T-cell (primary cell): ENCODE data around the gene CARMIL3. TPM values are rescaled to one million over a fixed set of nuclear protein-coding genes. Genes with fewer than 3 reads are reported as not detected.

ENCODE experiments used
- ATAC-seq, 4 experiments: fragments of 200-7000 bp in 3 of 4; fragments of 150-1000 bp in 1 of 4; cut with Tn5 transposase; replicated peaks in 1 of 4; 1 replicate in 3 of 4; 2 replicates in 1 of 4; pipeline ENCODE4 v1.10.0; 2021; ENCODE audit warnings: moderate library complexity in 3 of 4, mild to moderate bottlenecking in 2 of 4, moderate number of reproducible peaks in 1 of 4
- CTCF ChIA-PET, 2 donors: fragments of 300-600 bp; sonication (Branson Sonifier 250); formaldehyde crosslinking; loops; one replicate each; lab custom pipeline; 2022; ENCODE audit warnings: antibody characterized with exemption in 2 of 2; lab: Charles Lee
- POLR2A ChIA-PET, 2 donors: fragments of 300-600 bp; sonication (Branson Sonifier 250); formaldehyde crosslinking; loops; one replicate each; lab custom pipeline; 2022; ENCODE audit warnings: antibody characterized with exemption in 2 of 2; lab: Charles Lee
- DNase-seq, 35 experiments: peaks; one replicate each; pipeline versions ENCODE4 v3.0.0 to v3.0.0-alpha.2; 2013 to 2023
- H3K27ac ChIP-seq: one replicate; pipeline ENCODE4 v1.5.1; 2013; ENCODE audit warnings: low read length
- H3K27me3 ChIP-seq, 2 experiments: replicated peaks in 1 of 2; 1 replicate in 1 of 2; 2 replicates in 1 of 2; pipeline versions ENCODE4 v1.6.1 to v1.7.0; 2013; ENCODE audit warnings: low read length in 1 of 2, mixed read lengths in 1 of 2; ENCODE audit not compliant: control insufficient read depth in 2 of 2, insufficient read depth in 2 of 2; ENCODE audit errors: extremely low read depth in 1 of 2
- H3K36me3 ChIP-seq, 2 donors: 1 replicate in 1 of 2; 2 replicates in 1 of 2; pipeline versions ENCODE4 v1.6.1 to v1.7.0; 2013; ENCODE audit warnings: low read length in 1 of 2; ENCODE audit not compliant: control insufficient read depth in 2 of 2, insufficient read depth in 1 of 2; ENCODE audit errors: extremely low read depth in 1 of 2
- H3K4me1 ChIP-seq, 2 experiments: 1 replicate in 1 of 2; 2 replicates in 1 of 2; pipeline versions ENCODE4 v1.6.1 to v1.7.0; 2013; ENCODE audit warnings: low read length in 2 of 2, mixed read lengths in 1 of 2; ENCODE audit not compliant: insufficient read depth in 2 of 2, control insufficient read depth in 1 of 2; ENCODE audit errors: extremely low read depth in 1 of 2
- H3K4me3 ChIP-seq, 2 donors: 1 replicate in 1 of 2; 2 replicates in 1 of 2; pipeline versions ENCODE4 v1.5.1 to v1.7.0; 2013; ENCODE audit warnings: mild to moderate bottlenecking in 2 of 2, low read length in 1 of 2, moderate library complexity in 1 of 2; ENCODE audit not compliant: control insufficient read depth in 1 of 2; ENCODE audit errors: extremely low read depth in 1 of 2
- H3K9me3 ChIP-seq: 2 replicates; pipeline ENCODE4 v1.7.0; 2013
- H3K27ac Mint-ChIP-seq, 2 donors: one replicate each; pipeline ENCODE4 v1.8.0; 2020 to 2021; ENCODE audit warnings: mild to moderate bottlenecking in 2 of 2, mixed read lengths in 2 of 2
- H3K27me3 Mint-ChIP-seq, 2 donors: one replicate each; pipeline ENCODE4 v1.8.0; 2021 to 2022; ENCODE audit warnings: mixed read lengths in 2 of 2
- H3K36me3 Mint-ChIP-seq: one replicate; pipeline ENCODE4 v1.8.0; 2021; ENCODE audit warnings: mixed read lengths
- H3K4me1 Mint-ChIP-seq, 3 donors: one replicate each; pipeline ENCODE4 v1.8.0; 2020 to 2022; ENCODE audit warnings: mixed read lengths in 3 of 3, mild to moderate bottlenecking in 1 of 3
- H3K4me3 Mint-ChIP-seq, 3 donors: one replicate each; pipeline ENCODE4 v1.8.0; 2020 to 2022; ENCODE audit warnings: mild to moderate bottlenecking in 3 of 3, mixed read lengths in 3 of 3, moderate library complexity in 3 of 3
- H3K9me3 Mint-ChIP-seq, 3 donors: one replicate each; pipeline ENCODE4 v1.8.0; 2020 to 2022; ENCODE audit warnings: mixed read lengths in 3 of 3
- WGBS: methylation state at CpG from one replicate; pipeline ENCODE4 v1.1.5; 2013; ENCODE audit warnings: missing lambda C conversion rate; ENCODE audit not compliant: insufficient coverage; 5-methylcytosine and 5-hydroxymethylcytosine counted together
- total RNA-seq, 35 experiments: library from RNA in 6 of 35; stranded (reverse) in 6 of 35; fragments of 120-200 nt in 1 of 35; gene quantifications; one replicate each; pipeline versions ENCODE4 v1.2.1 to v1.2.4 and lab custom pipeline; 2013 to 2026

Gene CARMIL3
- total RNA-seq, 5 donors from 2014 or later (not counting 1 experiment from before 2014, with no cell fraction given): 0.38 to 1.9 (median 0.59) TPM

DNA sequence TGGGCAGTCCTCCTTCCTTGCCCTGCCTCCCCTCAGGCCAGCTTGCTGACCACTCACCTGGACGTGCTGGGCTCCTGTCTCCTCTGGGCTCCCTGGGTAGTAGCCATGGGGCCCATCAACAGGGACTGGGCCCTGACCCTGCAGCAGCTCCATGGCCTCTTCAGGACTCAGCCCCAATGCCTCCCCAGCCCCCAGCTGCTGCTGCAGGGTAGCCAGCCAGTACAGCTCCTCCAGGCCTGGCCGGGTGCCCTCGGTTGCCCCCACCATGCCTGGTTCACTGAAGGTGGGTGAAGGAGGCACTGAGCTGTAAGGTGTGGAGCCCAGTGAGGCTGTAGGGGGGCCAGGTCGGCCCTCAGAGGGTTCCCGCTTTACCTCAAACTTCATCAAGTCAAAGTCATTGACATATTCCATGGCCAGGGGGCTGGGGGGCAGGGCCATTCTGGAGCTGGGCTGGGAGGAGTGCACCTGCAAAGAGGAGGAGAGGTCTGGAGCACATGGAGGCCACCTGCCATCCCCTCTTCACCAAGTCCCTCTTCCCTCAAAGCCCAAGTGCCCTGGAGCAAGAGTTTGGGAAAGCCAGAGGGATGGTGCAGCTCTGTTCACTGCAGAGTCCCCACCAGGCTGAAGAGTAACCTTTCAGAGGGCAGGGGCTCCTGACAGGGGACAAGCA lies 30.7 kb downstream of the CARMIL3 start:
- Histone ChIP-seq H3K4me1 (peaks cover 6 to 22% of the 10 kb centered on the region in 2 experiments), H3K4me3 (no peak overlapping the region), H3K27me3 (no peaks in the 10 kb centered on the region), H3K36me3 (no peaks in the 10 kb centered on the region), H3K9me3 (no peaks in the 10 kb centered on the region), H3K27ac (no peak overlapping the region)
- DNase-seq (no peak), ATAC-seq (no peak)
- no peaks in the 10 kb centered on the region for H3K9me3 Mint-ChIP-seq
- H3K36me3 Mint-ChIP-seq: no peaks in the 10 kb centered on the region
- WGBS: 92% methylated on average over 2 of the region's 5 CpGs
- H3K27me3 Mint-ChIP-seq: no peaks in the 10 kb centered on the region
- CTCF ChIA-PET: interaction anchor here (0.5 to 3.2 kb wide), 3 partner anchors 8 to 522 kb away, joined by 3 to 17 read pairs (median 3); no protein-coding TSS in a partner anchor
- peak overlapping the region; percentile 74 to 80 (median 78) for H3K4me3 Mint-ChIP-seq
- POLR2A ChIA-PET: no interaction called here
- H3K4me1 Mint-ChIP-seq: peaks cover 15 to 26% (median 16%) of the 10 kb centered on the region in 3 donors
- peak overlapping the region; percentile 87 to 90 for H3K27ac Mint-ChIP-seq

DNA sequence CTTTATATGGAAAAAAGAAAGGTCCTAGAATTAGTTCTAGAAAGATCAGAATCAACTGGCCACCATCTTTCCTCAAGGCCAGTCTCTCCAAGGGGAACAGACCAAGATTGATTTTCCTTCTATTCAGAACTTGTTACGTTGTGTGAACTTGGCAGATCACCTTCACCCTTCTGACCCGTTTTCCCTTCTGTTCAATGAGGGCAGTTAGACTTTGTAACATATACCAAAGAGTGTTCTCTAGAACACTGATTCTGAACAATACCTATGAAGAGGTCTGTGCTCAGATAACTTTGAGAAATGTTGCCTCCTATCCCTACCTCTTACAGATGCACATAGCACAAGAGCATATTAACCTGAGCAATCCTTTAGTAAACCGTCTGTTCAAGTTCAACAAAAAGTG lies 31.7 kb downstream of the CARMIL3 start:
- Mint-ChIP-seq H3K4me3 (no peak overlapping the region), H3K9me3 (no peaks in the 10 kb centered on the region), H3K27ac (peak overlapping the region; percentile 9 to 24), H3K27me3 (no peaks in the 10 kb centered on the region), H3K36me3 (no peaks in the 10 kb centered on the region), H3K4me1 (peaks cover 15 to 26% (median 16%) of the 10 kb centered on the region in 3 donors)
- 93% methylated on average over 3 of the region's 3 CpGs for WGBS
- ChIA-PET POLR2A (no interaction called here), CTCF (no interaction called here)
- Histone ChIP-seq H3K27ac (no peak overlapping the region), H3K27me3 (no peaks in the 10 kb centered on the region), H3K4me1 (peaks cover 6 to 22% of the 10 kb centered on the region in 2 experiments), H3K9me3 (no peaks in the 10 kb centered on the region), H3K4me3 (no peak overlapping the region), H3K36me3 (no peaks in the 10 kb centered on the region)
- DNase-seq (no peak), ATAC-seq (no peak)

DNA sequence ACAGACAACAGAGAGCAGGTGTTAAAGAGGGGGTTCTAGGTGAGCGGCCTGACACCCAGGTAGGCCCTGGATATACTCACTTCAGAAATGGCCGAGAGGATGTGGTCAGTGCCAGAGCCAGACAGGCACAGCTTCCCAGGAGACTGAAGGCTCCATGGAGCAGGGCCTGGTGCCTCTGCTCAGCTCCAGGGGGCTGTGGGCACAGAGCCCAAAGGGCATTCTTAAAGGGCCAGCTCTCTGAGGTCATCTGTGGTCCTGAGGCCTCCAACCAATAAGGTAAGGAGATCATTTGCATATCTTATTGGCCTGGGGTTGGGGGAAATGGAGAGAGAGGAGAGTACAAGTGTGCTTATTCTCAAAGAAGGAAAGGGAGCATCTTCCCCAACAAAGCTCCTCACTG lies 32.6 kb downstream of the CARMIL3 start:
- no peak overlapping the region for H3K27ac Mint-ChIP-seq

DNA sequence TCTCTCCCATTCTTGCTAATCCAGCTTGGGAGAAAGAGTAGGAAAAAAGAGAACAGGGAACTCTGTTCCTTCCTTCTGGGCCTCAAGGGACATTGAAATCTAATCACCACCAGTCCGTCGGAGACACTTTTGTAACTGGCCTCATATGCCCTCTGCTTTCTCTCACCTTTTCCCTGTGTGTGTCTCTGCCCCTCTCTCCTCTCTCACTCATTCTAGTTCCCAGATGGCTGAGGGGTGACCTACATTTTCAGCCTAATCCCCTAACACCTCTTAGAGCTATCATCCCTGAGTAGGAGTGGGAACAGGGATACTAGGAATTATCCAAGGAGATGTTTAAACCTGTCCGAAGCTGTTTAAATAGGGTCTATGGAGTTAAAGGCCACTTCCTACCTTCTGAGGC lies 33.4 kb downstream of the CARMIL3 start:
- peaks cover 14 to 24% (median 15%) of the 10 kb centered on the region in 3 donors for H3K4me1 Mint-ChIP-seq
- no peak for ATAC-seq
- ChIA-PET POLR2A (no interaction called here), CTCF (interaction anchor here (0.5 to 1.0 kb wide), 3 partner anchors 29 to 189 kb away, joined by 3 to 9 read pairs (median 7); no protein-coding TSS in a partner anchor)
- H3K4me3 Mint-ChIP-seq: no peak overlapping the region
- no peak overlapping the region for H3K27ac Mint-ChIP-seq
- H3K4me3 ChIP-seq: no peak overlapping the region
- no peaks in the 10 kb centered on the region for H3K36me3 ChIP-seq
- no peaks in the 10 kb centered on the region for H3K9me3 Mint-ChIP-seq
- DNase-seq: no peak
- H3K4me1 ChIP-seq: peaks cover 6 to 19% of the 10 kb centered on the region in 2 experiments
- 100% methylated on average over 2 of the region's 3 CpGs for WGBS
- no peaks in the 10 kb centered on the region for H3K36me3 Mint-ChIP-seq
- H3K27ac ChIP-seq: no peak overlapping the region
- H3K27me3 ChIP-seq: no peaks in the 10 kb centered on the region
- no peaks in the 10 kb centered on the region for H3K9me3 ChIP-seq
- no peaks in the 10 kb centered on the region for H3K27me3 Mint-ChIP-seq

More for the DNA sequence above, 32.6 kb downstream of the CARMIL3 start:
- Mint-ChIP-seq H3K27me3 (no peaks in the 10 kb centered on the region), H3K9me3 (no peaks in the 10 kb centered on the region), H3K4me3 (no peak overlapping the region), H3K4me1 (peaks cover 15 to 21% (median 16%) of the 10 kb centered on the region in 3 donors), H3K36me3 (no peaks in the 10 kb centered on the region)
- H3K4me1 ChIP-seq: peaks cover 6 to 22% of the 10 kb centered on the region in 2 experiments
- ATAC-seq (no peak), DNase-seq (no peak)
- no peaks in the 10 kb centered on the region for H3K9me3 ChIP-seq
- WGBS: 89% methylated on average over 2 of the region's 2 CpGs
- no peaks in the 10 kb centered on the region for H3K27me3 ChIP-seq
- ChIA-PET POLR2A (no interaction called here), CTCF (interaction anchor here in 1 of 2 donors (0.5 to 1.0 kb wide), 2 partner anchors 26 to 29 kb away, joined by 3 read pairs; no protein-coding TSS in a partner anchor)
- no peaks in the 10 kb centered on the region for H3K36me3 ChIP-seq
- H3K27ac ChIP-seq: no peak overlapping the region
- no peak overlapping the region for H3K4me3 ChIP-seq

DNA sequence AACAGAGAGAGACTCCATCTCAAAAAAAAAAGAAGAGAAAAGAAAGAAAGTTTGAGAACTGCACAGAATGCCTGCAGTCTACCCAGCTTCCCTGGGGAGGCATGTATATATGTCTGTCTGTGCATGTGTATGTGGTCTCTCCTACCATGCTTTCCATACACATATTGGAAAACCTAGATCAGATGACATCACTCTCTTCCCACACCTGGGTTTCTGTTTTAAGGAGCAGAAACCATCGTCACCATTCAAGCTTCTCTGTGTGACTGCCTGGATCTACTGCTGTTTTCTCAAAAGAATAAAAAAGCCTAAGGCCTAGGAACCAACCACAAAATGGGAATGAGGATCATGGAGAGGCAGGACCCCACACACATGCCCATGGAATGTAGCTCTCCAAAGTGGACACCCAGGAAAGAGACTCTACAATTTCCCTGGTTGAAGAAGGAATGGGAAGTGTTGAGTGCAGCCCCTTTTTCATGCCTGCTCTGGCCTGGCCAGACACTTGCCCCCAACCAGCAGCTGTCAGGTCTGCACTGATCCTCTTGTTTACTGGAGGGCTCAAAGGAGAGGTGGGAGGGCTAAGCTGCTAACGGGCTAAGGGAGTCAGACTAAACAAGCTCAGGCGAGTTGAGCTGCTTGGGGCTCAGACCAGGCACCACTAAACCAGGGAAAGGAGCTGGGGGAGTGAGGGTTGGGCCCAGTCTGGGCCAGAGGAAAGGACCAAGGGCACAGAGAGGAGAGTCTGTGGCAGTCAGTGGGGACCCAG lies 34.6 kb downstream of the CARMIL3 start:
- Mint-ChIP-seq H3K9me3 (no peaks in the 10 kb centered on the region), H3K4me1 (peaks cover 10 to 24% (median 14%) of the 10 kb centered on the region in 3 donors), H3K27me3 (no peaks in the 10 kb centered on the region), H3K36me3 (no peaks in the 10 kb centered on the region), H3K27ac (no peak overlapping the region), H3K4me3 (no peak overlapping the region)
- ATAC-seq (no peak), DNase-seq (no peak)
- no peaks in the 10 kb centered on the region for H3K27me3 ChIP-seq
- WGBS: 93% methylated on average over 3 of the region's 3 CpGs
- H3K4me3 ChIP-seq: no peak overlapping the region
- no peaks in the 10 kb centered on the region for H3K9me3 ChIP-seq
- POLR2A ChIA-PET: no interaction called here
- no peaks in the 10 kb centered on the region for H3K36me3 ChIP-seq
- CTCF ChIA-PET: interaction anchor here in 1 of 2 donors (1.4 kb wide), 1 partner anchor 23 kb away, joined by 4 read pairs; no protein-coding TSS in a partner anchor
- peaks cover 0 to 15% of the 10 kb centered on the region in 2 experiments for H3K4me1 ChIP-seq
- H3K27ac ChIP-seq: no peak overlapping the region

DNA sequence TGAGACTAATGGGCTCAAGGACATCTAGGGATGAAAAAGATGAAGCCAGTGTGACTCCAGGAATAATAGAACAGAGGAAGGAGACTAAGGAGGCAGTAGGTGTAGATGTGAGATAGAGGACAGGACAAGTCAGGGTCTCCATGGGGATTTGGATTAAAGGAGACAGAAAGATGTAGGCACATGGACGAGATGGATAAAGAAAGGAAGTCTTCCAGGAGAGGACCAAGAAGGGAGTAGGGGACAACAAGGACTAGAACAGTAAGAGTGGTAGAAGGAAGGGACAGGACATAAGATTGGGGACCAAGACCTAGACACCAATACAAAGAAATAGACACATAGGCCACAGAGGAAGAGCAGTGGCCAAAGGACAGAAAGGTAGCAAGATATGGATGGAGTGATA lies 35.2 kb downstream of the CARMIL3 start:
- Histone ChIP-seq H3K4me1 (peaks cover 0 to 9% of the 10 kb centered on the region in 2 experiments), H3K27ac (no peak overlapping the region), H3K9me3 (no peaks in the 10 kb centered on the region), H3K27me3 (no peaks in the 10 kb centered on the region), H3K36me3 (no peaks in the 10 kb centered on the region), H3K4me3 (no peak overlapping the region)
- no peak overlapping the region for H3K4me3 Mint-ChIP-seq
- no CpG with 5 or more reads among the region's 1 CpG for WGBS
- H3K4me1 Mint-ChIP-seq: peaks cover 8 to 20% (median 11%) of the 10 kb centered on the region in 3 donors
- H3K9me3 Mint-ChIP-seq: no peaks in the 10 kb centered on the region
- H3K27ac Mint-ChIP-seq: no peak overlapping the region
- DNase-seq (no peak), ATAC-seq (no peak)
- no peaks in the 10 kb centered on the region for H3K36me3 Mint-ChIP-seq
- ChIA-PET CTCF (interaction anchor here in 1 of 2 donors (1.4 kb wide), 1 partner anchor 22 kb away, joined by 4 read pairs; no protein-coding TSS in a partner anchor), POLR2A (no interaction called here)
- H3K27me3 Mint-ChIP-seq: no peaks in the 10 kb centered on the region
